Activated T-helper 2 cell treated with anti-CD3 and anti-CD28 coated beads, Interferon-gamma antibody, Interleukin-2, Interleukin-4, amounts not matched to agents 10 μg/mL and 5 μg/mL and 100 μg/mL, durations not matched to agents 14 hours and 24 hours and 36 hours (primary cell): ENCODE data around the gene PDLIM7. TPM values are rescaled to one million over a fixed set of nuclear protein-coding genes. Genes with fewer than 3 reads are reported as not detected.

ENCODE experiments used
- DNase-seq: peaks from one replicate; pipeline ENCODE4 v3.0.0; 2021; ENCODE audit warnings: low spot score
- H3K27ac Mint-ChIP-seq: one replicate; pipeline ENCODE4 v1.8.0; 2021; ENCODE audit warnings: mixed read lengths
- H3K27me3 Mint-ChIP-seq: one replicate; pipeline ENCODE4 v1.8.0; 2021; ENCODE audit warnings: low read depth, mixed read lengths
- H3K36me3 Mint-ChIP-seq: one replicate; pipeline ENCODE4 v1.8.0; 2021; ENCODE audit warnings: low read depth, mixed read lengths
- H3K4me1 Mint-ChIP-seq: one replicate; pipeline ENCODE4 v1.8.0; 2021; ENCODE audit warnings: low read depth, mixed read lengths
- H3K4me3 Mint-ChIP-seq: one replicate; pipeline ENCODE4 v1.8.0; 2021; ENCODE audit warnings: low read depth, mild to moderate bottlenecking, moderate library complexity, mixed read lengths
- H3K9me3 Mint-ChIP-seq: one replicate; pipeline ENCODE4 v1.8.0; 2021; ENCODE audit warnings: mixed read lengths
- intact Hi-C: fragments of 100-400 bp; cut with micrococcal nuclease; formaldehyde crosslinking; loops from one replicate; pipeline ENCODE4 v1.15.1; 2023
- total RNA-seq: library from RNA; stranded (reverse); gene quantifications from 2 replicates; pipeline ENCODE4 v1.2.3, GENCODE V29; 2022

Gene PDLIM7
- total RNA-seq, 1 donor from 2014 or later = 85.4 TPM

DNA sequence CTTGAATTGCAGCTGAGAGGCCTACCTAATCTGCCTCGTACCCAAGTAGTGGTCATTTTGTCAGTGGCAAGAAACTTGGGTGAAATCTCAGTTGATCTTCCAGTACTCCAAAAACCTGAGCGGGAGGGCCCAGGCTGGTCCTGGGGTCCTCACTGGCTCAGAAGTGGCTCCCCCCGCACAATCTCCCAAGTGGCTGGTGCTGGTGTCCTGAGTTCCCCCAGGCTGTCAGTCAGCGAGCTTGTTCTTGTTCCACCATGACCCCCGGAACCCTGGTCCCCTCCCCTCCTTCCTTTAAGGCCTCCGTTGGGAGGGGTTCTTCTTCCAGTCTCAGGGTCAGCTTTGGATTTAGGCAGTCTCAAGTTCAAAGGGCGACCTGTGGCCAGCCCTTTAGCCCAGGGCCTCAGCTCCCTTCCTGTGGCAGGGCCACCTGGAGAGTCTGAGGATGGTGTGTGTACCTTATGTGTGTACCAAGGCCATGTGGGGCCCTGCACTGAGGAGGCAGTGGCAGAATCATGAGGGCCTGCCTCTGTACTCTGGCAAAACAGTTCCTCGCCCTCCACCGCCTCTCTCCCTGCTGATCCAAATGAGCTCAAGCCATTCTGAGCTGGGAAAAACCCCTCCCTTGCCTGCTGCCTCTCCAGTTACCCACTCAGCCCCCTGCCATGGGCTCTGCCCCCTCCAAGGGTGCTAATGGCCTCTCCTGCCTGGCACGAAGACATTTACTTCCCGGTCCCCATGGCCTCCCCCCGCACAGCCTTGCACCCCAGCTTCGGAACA lies 19.5 kb downstream of the PDLIM7 start:
- Mint-ChIP-seq H3K27ac (no peak overlapping the region), H3K9me3 (no peaks in the 10 kb centered on the region), H3K36me3 (peaks cover under 1% of the 10 kb centered on the region), H3K27me3 (peaks cover 7% of the 10 kb centered on the region), H3K4me3 (no peak overlapping the region), H3K4me1 (peaks cover 40% of the 10 kb centered on the region)
- intact Hi-C loops = no loop called here
- no peak for DNase-seq

- intact Hi-C loops = no loop called here
- DNase-seq = no peak
- Mint-ChIP-seq H3K36me3 (no peaks in the 10 kb centered on the region), H3K27ac (peak overlapping the region; percentile 77), H3K9me3 (no peaks in the 10 kb centered on the region), H3K4me1 (peaks cover 40% of the 10 kb centered on the region), H3K27me3 (peaks cover 7% of the 10 kb centered on the region), H3K4me3 (peak overlapping the region; percentile 47)
Measured at GRCh38 chr5:177476531-177477233, 20.7 kb downstream of the PDLIM7 start.

- Mint-ChIP-seq H3K27ac (peak overlapping the region; percentile 77), H3K4me1 (peaks cover 42% of the 10 kb centered on the region), H3K4me3 (peak overlapping the region; percentile 47), H3K9me3 (no peaks in the 10 kb centered on the region), H3K36me3 (no peaks in the 10 kb centered on the region), H3K27me3 (peaks cover 7% of the 10 kb centered on the region)
- DNase-seq = no peak
- intact Hi-C loops = no loop called here
Measured at GRCh38 chr5:177475563-177476427, 21.6 kb downstream of the PDLIM7 start.

DNA sequence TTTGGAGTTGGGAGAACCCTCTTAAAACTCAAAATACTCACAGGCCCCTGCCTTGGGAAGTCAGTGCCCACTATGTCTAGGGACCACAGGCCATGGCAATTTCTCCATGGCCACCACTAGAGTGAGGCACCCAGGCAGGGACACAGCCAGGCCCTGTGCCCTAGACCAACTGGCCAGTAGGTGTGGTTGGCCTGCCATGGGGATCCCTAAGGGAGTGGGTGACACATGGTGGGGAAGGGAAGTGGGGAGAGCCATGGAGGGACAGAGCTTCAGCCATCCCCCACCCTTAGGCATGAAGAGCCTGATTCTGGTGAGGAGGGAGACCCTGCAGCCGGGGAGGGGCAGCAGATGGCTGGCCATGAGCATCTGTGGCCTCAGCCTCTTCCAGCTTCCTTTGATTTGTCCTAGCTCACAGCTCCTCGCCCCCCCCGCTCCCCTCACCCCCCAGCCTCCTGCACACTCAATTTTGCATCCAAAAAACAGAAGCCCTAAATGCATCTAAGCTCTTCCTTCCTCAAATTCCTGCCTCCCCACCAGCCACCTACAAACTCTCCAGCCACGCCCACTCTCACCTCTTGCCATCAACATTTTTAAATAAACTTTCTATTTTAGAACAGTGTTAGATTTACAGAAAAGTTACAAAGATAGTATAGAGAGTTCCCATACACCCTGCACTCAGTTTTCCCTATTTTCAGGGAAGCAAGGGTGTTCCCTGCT lies 22.4 kb downstream of the PDLIM7 start:
- no peak overlapping the region for H3K27ac Mint-ChIP-seq
- no peaks in the 10 kb centered on the region for H3K9me3 Mint-ChIP-seq
- DNase-seq = no peak
- H3K27me3 Mint-ChIP-seq = peaks cover 7% of the 10 kb centered on the region
- H3K4me1 Mint-ChIP-seq = peaks cover 41% of the 10 kb centered on the region
- no peaks in the 10 kb centered on the region for H3K36me3 Mint-ChIP-seq
- peak overlapping the region; percentile 86 for H3K4me3 Mint-ChIP-seq
- intact Hi-C loops = no loop called here

DNA sequence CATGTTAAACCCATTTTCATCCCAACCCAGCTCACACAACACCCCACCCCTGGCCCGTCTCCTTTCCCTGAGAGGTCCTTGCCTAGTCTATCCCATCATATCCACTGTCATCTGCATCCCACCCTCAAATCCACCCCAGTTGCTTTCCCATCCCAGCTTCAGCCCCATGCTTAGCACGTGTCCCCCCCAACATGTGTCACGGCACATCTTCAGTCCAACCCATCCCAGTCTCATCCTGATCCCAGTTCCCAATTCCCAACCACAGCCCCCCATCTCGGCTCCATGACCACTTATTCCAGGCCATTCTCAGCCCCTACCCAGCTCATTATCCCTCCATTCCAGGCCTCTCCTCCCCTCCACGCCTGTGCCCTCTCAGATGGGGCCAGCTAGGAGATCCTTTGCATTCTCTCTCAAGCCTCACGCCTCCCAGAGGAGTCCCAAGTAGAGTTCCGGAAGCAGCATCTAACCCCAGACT lies 23.4 kb downstream of the PDLIM7 start:
- no peak for DNase-seq
- Mint-ChIP-seq H3K27ac (peak overlapping the region; percentile 36), H3K27me3 (peaks cover 7% of the 10 kb centered on the region), H3K9me3 (no peaks in the 10 kb centered on the region), H3K4me1 (peaks cover 31% of the 10 kb centered on the region), H3K4me3 (peak overlapping the region; percentile 86), H3K36me3 (no peaks in the 10 kb centered on the region)
- intact Hi-C loops = no loop called here

DNA sequence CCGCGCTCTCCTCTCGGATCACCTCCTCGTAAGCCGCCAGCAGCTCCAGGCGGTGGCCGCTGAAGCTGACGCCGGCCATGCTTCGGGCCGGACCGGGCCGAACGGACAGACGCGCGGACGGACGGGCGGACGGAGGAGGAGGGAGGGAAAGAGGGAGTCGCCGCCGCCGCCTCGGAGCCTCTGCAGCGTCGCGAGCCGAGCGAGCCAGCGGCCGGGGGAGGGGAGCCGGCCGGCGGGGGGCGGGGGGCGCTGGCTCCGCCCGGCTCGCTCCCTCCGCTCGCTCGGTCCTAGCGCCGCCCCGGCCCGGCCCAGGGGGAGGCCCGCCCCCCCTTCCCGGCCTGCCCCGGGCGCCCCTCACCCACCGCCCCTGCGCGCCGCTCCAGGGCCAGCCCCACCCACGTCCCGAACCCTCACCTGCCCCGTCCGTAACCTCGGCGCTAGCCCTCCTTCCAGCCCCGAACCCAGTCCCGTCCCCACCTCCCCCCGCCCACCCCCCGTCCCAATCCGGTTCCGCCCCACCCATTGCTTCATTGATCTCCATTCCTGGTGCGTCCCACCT lies 23.9 kb downstream of the PDLIM7 start, which contains the start of gene DBN1:
Gene DBN1, minus strand, starts transcription at position 192 of the 559 bp plus-strand sequence. Its CDS starts 113 bp downstream, at position 79.
- Mint-ChIP-seq H3K36me3 (no peaks in the 10 kb centered on the region), H3K27ac (peak within 1 kb of the TSS; percentile 36), H3K27me3 (peaks cover 7% of the 10 kb centered on the region), H3K4me1 (peaks cover 26% of the 10 kb centered on the region), H3K4me3 (peak within 1 kb of the TSS; percentile 86), H3K9me3 (no peaks in the 10 kb centered on the region)
- no peak for DNase-seq
- intact Hi-C loops = no loop called here

DNA sequence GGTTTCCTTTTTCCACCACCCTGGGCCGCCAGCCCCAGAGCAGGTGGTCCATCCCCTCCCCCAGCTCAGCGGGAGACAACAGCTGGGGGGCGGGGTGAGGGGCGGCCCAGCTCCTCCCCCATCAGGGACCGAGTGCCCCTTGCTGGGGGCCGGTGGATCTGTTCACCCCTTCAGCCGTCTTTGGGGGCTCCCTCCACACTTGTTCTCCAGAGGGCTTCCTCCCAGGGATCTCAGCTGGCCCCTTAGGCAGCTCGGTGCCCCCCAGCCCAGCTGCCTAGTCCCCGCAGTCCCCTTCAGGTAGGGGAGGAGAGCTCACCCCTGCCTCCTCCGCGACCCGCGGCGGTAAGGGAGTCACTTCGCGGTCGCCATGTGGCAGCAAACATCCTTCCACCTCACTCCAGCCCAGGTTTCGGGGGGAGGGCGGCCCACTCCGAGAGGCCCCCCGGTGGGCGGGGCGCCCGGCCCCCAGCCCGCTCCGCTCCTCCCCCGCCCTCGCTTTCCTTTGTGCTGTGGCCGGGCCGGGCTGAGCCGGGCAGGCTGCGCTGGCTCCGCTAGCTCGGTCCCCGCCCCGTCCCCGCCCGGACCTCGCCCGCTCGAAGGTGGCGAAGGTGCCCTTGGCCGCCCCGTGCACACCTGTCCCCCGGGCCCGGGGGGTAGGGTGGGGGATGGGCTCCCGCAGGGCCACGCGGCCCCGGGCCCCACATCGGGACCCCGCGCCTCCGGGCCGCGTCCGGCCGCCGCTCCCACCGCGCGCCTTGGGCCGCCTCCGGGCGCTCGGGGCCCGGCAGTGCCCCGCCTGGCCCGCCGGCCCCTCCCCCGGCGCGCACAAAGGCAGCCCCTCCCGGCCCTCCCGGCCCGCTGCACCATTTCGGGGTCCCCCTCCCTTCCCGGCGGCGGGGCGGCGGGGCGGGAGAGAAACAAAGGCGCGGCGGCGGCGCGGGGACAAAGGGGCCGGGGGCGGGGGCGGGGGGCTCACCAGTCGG lies 24.7 kb downstream of the PDLIM7 start:
- H3K27ac Mint-ChIP-seq = no peak overlapping the region
- peaks cover 7% of the 10 kb centered on the region for H3K27me3 Mint-ChIP-seq

DNA sequence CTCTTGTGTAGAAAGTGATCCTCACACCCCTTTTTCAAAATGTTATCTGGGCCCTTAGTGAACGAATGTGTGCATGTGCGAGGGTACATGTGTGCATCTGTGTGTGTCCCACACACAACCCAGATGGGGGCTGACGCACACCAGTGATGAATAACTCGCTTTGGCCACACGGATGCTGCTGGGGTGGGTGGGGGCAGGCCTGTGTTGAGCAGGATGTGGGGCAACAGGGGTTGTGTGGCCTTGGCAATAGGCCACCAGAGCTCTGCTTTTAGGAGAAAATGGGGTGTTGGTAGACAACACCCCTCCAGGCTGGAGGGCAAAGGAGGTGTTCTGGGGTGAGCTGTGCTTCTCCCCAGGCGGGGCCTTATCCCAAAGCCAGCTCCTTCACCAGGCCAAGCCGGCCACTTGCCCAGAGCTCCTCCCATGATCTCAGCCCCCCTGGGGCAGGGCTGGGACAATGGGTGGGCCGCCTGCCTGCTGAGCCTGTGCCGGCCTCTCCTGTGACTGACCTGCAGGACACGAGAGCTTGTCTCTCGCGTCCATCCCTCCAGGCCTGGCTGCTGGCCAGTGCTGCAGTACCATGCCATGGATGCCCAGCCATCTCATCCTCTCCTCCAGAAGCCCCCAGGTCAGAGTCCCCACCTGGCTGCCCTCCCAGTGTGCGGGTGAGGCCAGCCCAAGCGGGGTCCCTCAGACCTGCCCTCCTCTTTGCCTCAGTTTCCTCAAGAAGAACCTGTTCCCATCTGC lies 25.6 kb downstream of the PDLIM7 start:
- no peak overlapping the region for H3K27ac Mint-ChIP-seq
- peak overlapping the region; percentile 62 for H3K4me3 Mint-ChIP-seq
- H3K4me1 Mint-ChIP-seq = peaks cover 20% of the 10 kb centered on the region
- no peaks in the 10 kb centered on the region for H3K36me3 Mint-ChIP-seq
- intact Hi-C loops = loop anchor here (1.0 kb wide), 1 partner anchor 26 kb away; the partner anchor contains the start of gene PDLIM7
- no peaks in the 10 kb centered on the region for H3K9me3 Mint-ChIP-seq
- peaks cover 7% of the 10 kb centered on the region for H3K27me3 Mint-ChIP-seq
- no peak for DNase-seq

More for the DNA sequence above, 24.7 kb downstream of the PDLIM7 start:
- H3K36me3 Mint-ChIP-seq = no peaks in the 10 kb centered on the region
- H3K9me3 Mint-ChIP-seq = no peaks in the 10 kb centered on the region
- peak overlapping the region; percentile 62 for H3K4me3 Mint-ChIP-seq
- intact Hi-C loops = loop anchor here (1.0 kb wide), 1 partner anchor 25 kb away; the partner anchor contains the start of gene PDLIM7
- peaks cover 20% of the 10 kb centered on the region for H3K4me1 Mint-ChIP-seq
- no peak for DNase-seq

DNA sequence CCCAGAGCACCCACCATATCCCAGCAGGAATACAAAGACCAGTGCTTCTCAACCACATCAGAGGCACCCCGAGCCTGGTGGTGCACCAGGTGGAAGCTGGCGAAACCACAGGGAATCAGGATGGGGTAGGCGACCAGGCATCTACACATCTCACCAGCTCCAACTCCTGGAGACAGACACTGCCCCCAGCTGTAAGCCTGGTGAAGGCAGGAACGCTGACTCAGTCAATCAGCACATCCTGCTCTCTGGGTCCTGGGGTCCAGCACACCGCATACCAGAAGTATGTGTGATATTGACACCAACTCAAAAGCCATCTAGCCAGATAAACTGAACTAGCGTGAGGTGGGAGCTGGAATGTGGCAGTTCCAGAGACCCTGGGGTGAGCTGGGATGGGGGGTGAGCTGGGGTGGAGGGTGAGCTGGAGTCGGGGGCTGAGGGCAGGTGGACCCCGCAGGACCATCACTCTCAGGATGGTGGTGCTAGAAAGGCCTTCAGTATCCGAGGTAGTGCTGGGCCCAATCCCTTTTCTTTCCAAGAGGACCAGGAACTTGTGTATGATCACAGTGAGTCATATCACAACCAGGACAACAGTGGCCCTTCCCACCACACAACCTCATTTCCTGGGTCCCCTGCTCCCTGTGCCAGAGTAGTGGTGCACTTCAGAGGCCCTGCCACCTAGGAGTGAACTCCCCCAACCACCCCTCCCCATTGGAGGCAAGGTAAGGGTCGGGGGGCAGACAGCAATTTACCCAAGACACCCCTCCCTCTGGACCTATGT lies 26.5 kb downstream of the PDLIM7 start:
- Mint-ChIP-seq H3K4me3 (no peak overlapping the region), H3K36me3 (peaks cover under 1% of the 10 kb centered on the region), H3K9me3 (no peaks in the 10 kb centered on the region), H3K4me1 (peaks cover 16% of the 10 kb centered on the region), H3K27ac (peak overlapping the region; percentile 26), H3K27me3 (peaks cover 5% of the 10 kb centered on the region)
- intact Hi-C loops = no loop called here
- no peak for DNase-seq
